Stomach (tissue), 9 donors: ENCODE measurements around the gene PLA2G15. TPM values are rescaled to one million over a fixed set of nuclear protein-coding genes. Genes with fewer than 3 reads are reported as not detected.
A peak's percentile ranks its signal among the peaks of the same experiment; 100 is the strongest.

Experiments used
- DNase-seq, 2 donors: peaks; one replicate each; pipeline versions ENCODE4 v3.0.0 to v3.0.0-alpha.2; 2013 to 2019
- H3K27ac ChIP-seq, 5 donors: fragments of 200-600 bp in 4 of 5; sonication (generic) in 4 of 5; one replicate each; pipeline ENCODE4 v1.5.1; 2013 to 2019; ENCODE audit warnings: mild to moderate bottlenecking in 1 of 5, moderate library complexity in 1 of 5
- H3K27me3 ChIP-seq, 3 donors: fragments of 200-600 bp; sonication (generic); one replicate each; pipeline ENCODE4 v1.5.1; 2017 to 2019; ENCODE audit warnings: mixed run types in 1 of 3
- H3K36me3 ChIP-seq, 4 donors: fragments of 200-600 bp; sonication (generic); 1 replicate in 3 of 4; 2 replicates in 1 of 4; pipeline ENCODE4 v1.5.1; 2016 to 2019
- H3K4me1 ChIP-seq, 4 donors: fragments of 200-600 bp; sonication (generic); one replicate each; pipeline ENCODE4 v1.5.1; 2016 to 2019
- H3K4me3 ChIP-seq, 4 donors: fragments of 200-600 bp; sonication (generic) in 3 of 4; one replicate each; pipeline ENCODE4 v1.5.1; 2016 to 2019; ENCODE audit warnings: mild to moderate bottlenecking in 1 of 4
- H3K9me3 ChIP-seq, 4 donors: fragments of 200-600 bp; sonication (generic); one replicate each; pipeline ENCODE4 v1.5.1; 2016 to 2019
- EP300 ChIP-seq: sonication (generic); formaldehyde crosslinking; IDR thresholded peaks from one replicate; pipeline ENCODE4 v1.6.1; 2017; ENCODE audit warnings: antibody characterized with exemption
- POLR2A ChIP-seq, 4 donors: fragments of 450-650 bp; IDR thresholded peaks; one replicate each; pipeline ENCODE4 v1.6.1; 2016; ENCODE audit warnings: antibody characterized with exemption in 4 of 4, control low read depth in 2 of 4, mild to moderate bottlenecking in 1 of 4, moderate library complexity in 1 of 4
- POLR2AphosphoS5 ChIP-seq, 3 donors: sonication (generic); formaldehyde crosslinking; IDR thresholded peaks; one replicate each; pipeline ENCODE4 v1.6.1; 2016; ENCODE audit warnings: antibody characterized with exemption in 3 of 3
- WGBS, 5 donors: extraction: QIAGEN DNeasy Blood & Tissue Kit in 3 of 5; methylation state at CpG; one replicate each; pipeline versions ENCODE4 v1.1.5 to v1.1.7; 2013 to 2018; 5-methylcytosine and 5-hydroxymethylcytosine counted together
- intact Hi-C: fragments of 100-400 bp; cut with DNase I; formaldehyde crosslinking; loops from one replicate; pipeline ENCODE4 v1.15.1; 2023; ENCODE audit warnings: low total_unique reads
- polyA plus RNA-seq, 3 donors: library from polyadenylated mRNA; stranded (reverse); fragments of 200-250 nt; gene quantifications; one replicate each; pipeline ENCODE4 v1.2.3, GENCODE V29; 2013
- total RNA-seq, 5 donors: library from RNA; depleted of rRNA; stranded (reverse); fragments of >200 nt; gene quantifications; one replicate each; pipeline versions ENCODE4 v1.1.0 to v1.2.3, GENCODE V29; 2014 to 2016
- TF ChIP-seq, protein P1 (sequence below), 7 experiments: fragments of 450-650 bp in 4 of 7; fragments of 200-600 bp in 3 of 7; sonication (generic) in 3 of 7; IDR thresholded peaks; one replicate each; pipeline ENCODE4 v1.5.1; 2016 to 2019; ENCODE audit warnings: antibody characterized with exemption in 7 of 7, control low read depth in 2 of 7, mild to moderate bottlenecking in 1 of 7
- donor health status: healthy with polysubstance abuse.
- donor health status: Bipolar disorder and iron deficiency.
- donor health status: healthy.

The PLA2G15 gene
- total and polyA plus RNA-seq, 8 donors: 3.5 to 16.5 (median 7.0) TPM

GRCh38 chr16:68259007-68259825, 14.0 kb downstream of the PLA2G15 start:
- no peaks in the 10 kb centered on the region for H3K27me3 ChIP-seq
- intact Hi-C loops: no loop called here
- H3K27ac ChIP-seq: peak overlapping the region in 3 of 5 donors; percentile 69 to 79 (median 72)
- no peak for DNase-seq
- H3K4me3 ChIP-seq: no peak overlapping the region
- no peak for TF ChIP-seq EP300
- TF ChIP-seq POLR2AphosphoS5 (IDR thresholded peaks at IDR 0.05): no peak
- TF ChIP-seq POLR2A (IDR thresholded peaks at IDR 0.05): no peak
- TF ChIP-seq, protein P1, sequence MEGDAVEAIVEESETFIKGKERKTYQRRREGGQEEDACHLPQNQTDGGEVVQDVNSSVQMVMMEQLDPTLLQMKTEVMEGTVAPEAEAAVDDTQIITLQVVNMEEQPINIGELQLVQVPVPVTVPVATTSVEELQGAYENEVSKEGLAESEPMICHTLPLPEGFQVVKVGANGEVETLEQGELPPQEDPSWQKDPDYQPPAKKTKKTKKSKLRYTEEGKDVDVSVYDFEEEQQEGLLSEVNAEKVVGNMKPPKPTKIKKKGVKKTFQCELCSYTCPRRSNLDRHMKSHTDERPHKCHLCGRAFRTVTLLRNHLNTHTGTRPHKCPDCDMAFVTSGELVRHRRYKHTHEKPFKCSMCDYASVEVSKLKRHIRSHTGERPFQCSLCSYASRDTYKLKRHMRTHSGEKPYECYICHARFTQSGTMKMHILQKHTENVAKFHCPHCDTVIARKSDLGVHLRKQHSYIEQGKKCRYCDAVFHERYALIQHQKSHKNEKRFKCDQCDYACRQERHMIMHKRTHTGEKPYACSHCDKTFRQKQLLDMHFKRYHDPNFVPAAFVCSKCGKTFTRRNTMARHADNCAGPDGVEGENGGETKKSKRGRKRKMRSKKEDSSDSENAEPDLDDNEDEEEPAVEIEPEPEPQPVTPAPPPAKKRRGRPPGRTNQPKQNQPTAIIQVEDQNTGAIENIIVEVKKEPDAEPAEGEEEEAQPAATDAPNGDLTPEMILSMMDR (IDR thresholded peaks at IDR 0.05): no peak
- WGBS, 5 donors: 89 to 93% (median 93%) methylated on average over 25 to 27 of the region's 27 CpGs
- H3K36me3 ChIP-seq: peaks cover 31 to 64% (median 53%) of the 10 kb centered on the region in 4 donors
- H3K4me1 ChIP-seq: peaks cover 13 to 38% (median 18%) of the 10 kb centered on the region in 4 donors
- no peaks in the 10 kb centered on the region for H3K9me3 ChIP-seq

DNA sequence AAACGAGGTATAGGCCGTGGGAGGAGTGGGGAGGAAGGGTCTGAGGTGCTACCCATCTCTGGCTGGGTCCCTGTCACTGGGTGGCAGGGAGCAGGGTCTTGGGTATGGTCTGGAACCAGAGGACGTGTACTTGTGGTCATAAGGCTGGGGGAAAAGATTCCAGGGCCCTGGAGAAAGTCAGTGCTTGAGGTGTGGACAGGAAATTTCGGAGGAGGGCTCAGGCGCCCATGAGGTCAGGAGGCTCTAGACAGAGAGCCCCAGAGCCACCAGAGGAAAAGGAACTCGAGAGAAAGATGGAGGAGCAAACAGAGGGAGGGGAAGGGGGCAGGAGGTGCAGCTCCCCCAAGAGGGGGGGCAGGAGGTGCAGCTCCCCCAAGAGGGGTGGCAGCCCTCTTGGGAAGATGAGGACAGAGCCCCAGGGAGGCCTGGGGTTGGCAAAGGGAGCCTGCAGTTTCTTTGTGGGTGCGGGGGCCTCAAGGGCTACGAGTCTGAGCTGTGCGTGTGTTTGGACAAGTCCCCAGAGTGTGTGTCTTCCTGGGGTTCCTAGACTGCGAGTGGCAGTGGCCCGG, 18.5 kb downstream of the PLA2G15 start:
- intact Hi-C loops: loop anchor here (5.0 kb wide), 1 partner anchor 64 kb away; no protein-coding TSS in a partner anchor
- 35 to 55% (median 39%) methylated on average over 8 to 11 of the region's 11 CpGs for WGBS, 5 donors
- Histone ChIP-seq H3K36me3 (peaks cover 16 to 24% (median 22%) of the 10 kb centered on the region in 4 donors), H3K4me3 (peak overlapping the region; percentile 65 to 91 (median 75)), H3K4me1 (peaks cover 20 to 57% (median 33%) of the 10 kb centered on the region in 4 donors), H3K27ac (peak overlapping the region; percentile 91 to 97 (median 94)), H3K9me3 (no peaks in the 10 kb centered on the region), H3K27me3 (no peaks in the 10 kb centered on the region)
- no peak for DNase-seq
- TF ChIP-seq EP300 (no peak), POLR2AphosphoS5 (IDR thresholded peaks at IDR 0.05) (no peak)
- TF ChIP-seq, protein P1 (IDR thresholded peaks at IDR 0.05): peak in 1 of 7 experiments; percentile 27

- DNase-seq: peak; percentile 79 to 87
- WGBS, 5 donors: 0 to 1% (median 1%) methylated on average over 11 to 123 of the region's 123 CpGs
- no peaks in the 10 kb centered on the region for H3K9me3 ChIP-seq
- intact Hi-C loops: loop anchor here (5.0 kb wide), 1 partner anchor 63 kb away; no protein-coding TSS in a partner anchor
- H3K27me3 ChIP-seq: no peaks in the 10 kb centered on the region
- peaks cover 20 to 63% (median 35%) of the 10 kb centered on the region in 4 donors for H3K4me1 ChIP-seq
- H3K27ac ChIP-seq: peak within 1 kb of the TSS; percentile 91 to 97 (median 94)
- peak in 2 of 3 donors; percentile 17 to 19 for TF ChIP-seq POLR2AphosphoS5 (IDR thresholded peaks at IDR 0.05)
- TF ChIP-seq EP300: no peak
- TF ChIP-seq, protein P1 (IDR thresholded peaks at IDR 0.05): peak in 4 of 7 experiments; percentile 39 to 66 (median 51)
- no peak for TF ChIP-seq POLR2A (IDR thresholded peaks at IDR 0.05)
- H3K36me3 ChIP-seq: peaks cover 11 to 16% (median 14%) of the 10 kb centered on the region in 4 donors
- peak within 1 kb of the TSS; percentile 65 to 91 (median 75) for H3K4me3 ChIP-seq
Observed at GRCh38 chr16:68264128-68265077, 19.2 kb downstream of the PLA2G15 start, which contains the start of gene SLC7A6. Gene SLC7A6, plus strand, starts transcription at chr16:68264526. Its CDS starts 10,201 bp downstream, at chr16:68274727.
